A673 (cell line): Measurements from ENCODE around the gene PTCRA. TPM values are rescaled to one million over a fixed set of nuclear protein-coding genes. Genes with fewer than 3 reads are reported as not detected.

ENCODE experiments used
- BruUV-seq: library from RNA; stranded (reverse); fragments of 400-500 nt; replicated peaks from 2 replicates; lab custom pipeline; 2021; lab: Mats Ljungman, UMichigan
- CTCF ChIA-PET: fragments of 300-600 bp; sonication (Branson Sonifier 250); formaldehyde crosslinking; loops from one replicate; lab custom pipeline; 2022; ENCODE audit warnings: antibody characterized with exemption; lab: Charles Lee
- POLR2A ChIA-PET: fragments of 300-600 bp; sonication (Branson Sonifier 250); formaldehyde crosslinking; loops from one replicate; lab custom pipeline; 2022; ENCODE audit warnings: antibody characterized with exemption; ENCODE audit not compliant: low non-redundant PET; lab: Charles Lee
- DNase-seq: peaks from one replicate; pipeline ENCODE4 v3.0.0-alpha.2; 2015; ENCODE audit warnings: low spot score
- H3K27ac ChIP-seq: fragments of 200-600 bp; sonication (generic); 2 replicates; pipeline ENCODE4 v1.5.1; 2016; ENCODE audit warnings: mixed run types, low read depth, mild to moderate bottlenecking, mixed read lengths, antibody characterized with exemption, low read length; ENCODE audit not compliant: poor library complexity, severe bottlenecking
- H3K27me3 ChIP-seq: fragments of 200-600 bp; sonication (generic); replicated peaks from 2 replicates; pipeline ENCODE4 v1.6.1; 2017; ENCODE audit warnings: mixed run types, low read depth, mild to moderate bottlenecking, mixed read lengths, antibody characterized with exemption, low read length; ENCODE audit not compliant: insufficient read depth, poor library complexity
- H3K36me3 ChIP-seq: fragments of 200-600 bp; sonication (generic); 2 replicates; pipeline ENCODE4 v1.6.1; 2016; ENCODE audit warnings: mixed run types, mild to moderate bottlenecking, mixed read lengths, antibody characterized with exemption, low read length; ENCODE audit not compliant: insufficient read depth, poor library complexity, severe bottlenecking
- H3K4me1 ChIP-seq: fragments of 200-600 bp; sonication (generic); 2 replicates; pipeline ENCODE4 v1.6.1; 2017; ENCODE audit warnings: mixed run types, mild to moderate bottlenecking, mixed read lengths, antibody characterized with exemption, low read length; ENCODE audit not compliant: insufficient read depth, poor library complexity, severe bottlenecking
- H3K4me3 ChIP-seq: fragments of 200-600 bp; sonication (generic); 2 replicates; pipeline ENCODE4 v1.5.1; 2016; ENCODE audit warnings: low read depth, mixed run types, mild to moderate bottlenecking, mixed read lengths, low read length; ENCODE audit not compliant: poor library complexity, severe bottlenecking
- H3K9me3 ChIP-seq: fragments of 200-600 bp; sonication (generic); 2 replicates; pipeline ENCODE4 v1.6.1; 2016; ENCODE audit warnings: mixed run types, low read depth, mild to moderate bottlenecking, mixed read lengths, antibody characterized with exemption, low read length; ENCODE audit not compliant: poor library complexity, severe bottlenecking
- CTCF ChIP-seq: fragments of 300-800, 200-600 bp; sonication (generic); conservative IDR thresholded peaks from 2 replicates; pipeline ENCODE4 v1.5.1; 2017; ENCODE audit warnings: low read depth, mild to moderate bottlenecking, antibody characterized with exemption, low read length, moderate library complexity, mixed read lengths
- EZH2 ChIP-seq: fragments of 200-600 bp; sonication (generic); IDR thresholded peaks from 2 replicates; pipeline ENCODE4 v1.6.1; 2017; ENCODE audit warnings: borderline replicate concordance, low read depth, mild to moderate bottlenecking, mixed read lengths, antibody characterized with exemption, low read length; ENCODE audit not compliant: poor library complexity, severe bottlenecking
- intact Hi-C: fragments of 100-400 bp; cut with micrococcal nuclease; formaldehyde crosslinking; loops from one replicate; pipeline ENCODE4 v1.10.0; 2022; ENCODE audit not compliant: unreplicated experiment
- total RNA-seq: library from RNA; stranded (reverse); gene quantifications from 2 replicates; pipeline ENCODE4 v1.2.3, GENCODE V29; 2021

The PTCRA gene
- total RNA-seq, 1 experiment from 2014 or later, result not detected

- no peak for DNase-seq
- Histone ChIP-seq H3K27ac (no peak overlapping the region), H3K27me3 (no peaks in the 10 kb centered on the region), H3K9me3 (no peaks in the 10 kb centered on the region), H3K4me3 (no peak overlapping the region), H3K36me3 (peaks cover 15% of the 10 kb centered on the region), H3K4me1 (peaks cover 10% of the 10 kb centered on the region)
- BruUV-seq, result no TSS peak
- TF ChIP-seq CTCF (no peak), EZH2 (no peak)
- intact Hi-C loops, result no loop called here
- POLR2A ChIA-PET, result no interaction called here
- CTCF ChIA-PET, result no interaction called here
Observed at GRCh38 chr6:42966571-42966970, 50.7 kb downstream of the PTCRA start.

- H3K4me1 ChIP-seq, result peaks cover 10% of the 10 kb centered on the region
- CTCF ChIA-PET, result no interaction called here
- H3K27me3 ChIP-seq, result no peaks in the 10 kb centered on the region
- BruUV-seq, result no TSS peak
- intact Hi-C loops, result no loop called here
- no peak for DNase-seq
- POLR2A ChIA-PET, result no interaction called here
- H3K27ac ChIP-seq, result no peak overlapping the region
- peaks cover 15% of the 10 kb centered on the region for H3K36me3 ChIP-seq
- no peak overlapping the region for H3K4me3 ChIP-seq
- no peak for TF ChIP-seq EZH2
- TF ChIP-seq CTCF, result no peak
- H3K9me3 ChIP-seq, result no peaks in the 10 kb centered on the region
Observed at GRCh38 chr6:42967228-42967627, 51.4 kb downstream of the PTCRA start.

- H3K36me3 ChIP-seq, result peaks cover 15% of the 10 kb centered on the region
Observed at GRCh38 chr6:42968126-42968701, 52.4 kb downstream of the PTCRA start.

More at GRCh38 chr6:42968126-42968701, 52.4 kb downstream of the PTCRA start:
- H3K9me3 ChIP-seq, result no peaks in the 10 kb centered on the region
- ChIA-PET CTCF (no interaction called here), POLR2A (no interaction called here)
- intact Hi-C loops, result no loop called here
- H3K4me3 ChIP-seq, result no peak overlapping the region
- no peak for TF ChIP-seq CTCF
- no peak for TF ChIP-seq EZH2
- no peaks in the 10 kb centered on the region for H3K27me3 ChIP-seq
- H3K27ac ChIP-seq, result no peak overlapping the region
- DNase-seq, result no peak
- peaks cover 10% of the 10 kb centered on the region for H3K4me1 ChIP-seq
- BruUV-seq, result no TSS peak
